B cell (primary cell): ENCODE results near the gene CCDC178.

Experiments
- CTCF ChIP-seq: fragments of 200-600 bp; IDR thresholded peaks from one replicate; pipeline ENCODE4 v1.8.0; 2022; ENCODE audit warnings: antibody characterized with exemption, mild to moderate bottlenecking
- EZH2 ChIP-seq: IDR thresholded peaks from 2 replicates; pipeline ENCODE4 v1.6.1; 2012; ENCODE audit warnings: borderline replicate concordance, low read depth, mild to moderate bottlenecking, moderate library complexity, low read length; ENCODE audit not compliant: insufficient read depth, poor library complexity, severe bottlenecking

GRCh38 chr18:32919799-32920198 is 520.7 kb downstream of the CCDC178 start:
- TF ChIP-seq CTCF (peak; percentile 97), EZH2 (no peak)
